Measurements from ENCODE around the gene TMEM219. TPM values are rescaled to one million over a fixed set of nuclear protein-coding genes. Genes with fewer than 3 reads are reported as not detected.
"Not testable (repeated sequence)": the region's sequence is repeated elsewhere in the genome, so short reads cannot be mapped to it uniquely, and the experiment has no call there.

TMEM219 gene
- polyA plus RNA-seq, 5 donors = 94.6 to 126 (median 108) TPM

DNA sequence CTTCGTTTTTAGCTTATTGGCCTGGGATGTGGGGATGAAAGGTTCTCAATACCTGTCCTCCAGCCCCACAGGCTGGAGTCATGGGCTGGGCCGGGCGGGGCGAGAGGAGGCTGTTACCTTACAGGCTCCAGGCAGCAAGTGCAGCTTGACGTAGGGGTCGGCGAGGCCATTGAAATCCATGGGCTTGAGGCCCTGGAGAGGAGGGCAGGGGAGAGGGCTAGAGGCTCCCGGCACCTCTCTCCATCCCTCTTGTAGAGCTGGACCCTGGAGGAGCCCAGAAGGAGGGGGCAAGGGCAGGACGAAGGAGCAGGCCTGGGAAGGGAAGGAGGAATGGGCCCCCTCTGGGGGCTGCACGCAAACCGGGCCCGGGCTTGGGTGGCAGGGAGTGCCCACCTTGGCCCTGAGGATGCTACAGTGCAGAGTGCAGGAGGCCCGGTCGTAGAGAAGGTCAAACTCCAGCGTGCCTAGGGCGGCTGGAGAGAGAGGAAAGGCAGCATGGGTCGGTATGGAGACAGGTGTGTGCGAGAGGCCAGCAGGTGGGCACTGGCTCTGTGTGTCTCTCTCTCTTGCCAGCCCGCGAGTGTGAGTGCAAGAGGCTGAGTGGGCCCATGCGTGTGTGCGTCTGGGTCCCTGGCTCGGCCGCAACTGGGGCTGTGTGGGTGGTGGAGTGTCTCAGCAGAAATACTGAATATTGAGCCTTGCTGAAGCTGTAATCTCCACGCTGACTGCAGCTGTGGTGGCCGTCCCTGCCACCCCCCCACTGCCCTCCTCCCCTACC is 47.4 kb downstream of the TMEM219 start:
- no peak for DNase-seq

DNA sequence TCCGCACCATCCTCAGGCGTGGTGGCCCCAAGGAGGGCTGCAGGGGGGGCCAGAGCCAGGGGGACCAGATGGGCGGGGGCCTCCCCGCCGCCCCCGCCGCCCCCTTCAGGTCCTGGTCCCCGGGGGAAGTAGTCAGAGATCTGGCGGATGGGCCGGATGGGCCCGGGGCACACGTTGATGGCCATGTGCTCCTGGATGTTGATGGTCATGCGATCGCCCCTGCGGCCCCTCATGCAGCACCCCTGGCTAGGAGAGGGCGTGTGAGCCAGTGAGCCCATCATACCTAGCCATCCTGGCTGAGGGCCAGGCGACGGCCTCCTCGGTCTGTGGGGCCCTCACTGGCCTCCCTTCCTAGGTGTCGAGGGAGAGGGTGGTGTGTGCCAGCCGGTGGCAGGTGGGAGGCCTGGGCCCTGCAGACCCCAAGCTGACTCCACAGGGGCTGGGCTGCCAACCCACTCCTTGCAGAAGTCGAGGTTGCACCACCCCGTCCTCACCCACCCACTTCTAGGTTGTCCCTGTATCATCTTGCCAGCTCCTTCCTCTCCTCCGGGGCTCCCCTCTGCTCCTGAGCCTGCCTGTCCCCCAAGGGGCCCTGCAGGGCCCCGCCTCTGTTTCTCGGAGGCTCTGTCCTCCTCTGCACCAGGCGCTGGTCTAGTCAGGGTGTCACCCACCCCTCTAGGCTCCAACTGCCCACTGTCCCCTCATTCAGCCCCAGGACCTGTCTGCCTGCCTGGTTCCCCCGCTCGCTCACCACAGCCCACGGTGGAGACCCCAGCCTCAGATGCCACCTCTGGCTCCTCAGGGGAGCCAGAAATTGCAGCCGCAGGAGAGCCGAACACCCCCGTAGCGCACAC is 48.3 kb downstream of the TMEM219 start:
- DNase-seq = no peak

DNA sequence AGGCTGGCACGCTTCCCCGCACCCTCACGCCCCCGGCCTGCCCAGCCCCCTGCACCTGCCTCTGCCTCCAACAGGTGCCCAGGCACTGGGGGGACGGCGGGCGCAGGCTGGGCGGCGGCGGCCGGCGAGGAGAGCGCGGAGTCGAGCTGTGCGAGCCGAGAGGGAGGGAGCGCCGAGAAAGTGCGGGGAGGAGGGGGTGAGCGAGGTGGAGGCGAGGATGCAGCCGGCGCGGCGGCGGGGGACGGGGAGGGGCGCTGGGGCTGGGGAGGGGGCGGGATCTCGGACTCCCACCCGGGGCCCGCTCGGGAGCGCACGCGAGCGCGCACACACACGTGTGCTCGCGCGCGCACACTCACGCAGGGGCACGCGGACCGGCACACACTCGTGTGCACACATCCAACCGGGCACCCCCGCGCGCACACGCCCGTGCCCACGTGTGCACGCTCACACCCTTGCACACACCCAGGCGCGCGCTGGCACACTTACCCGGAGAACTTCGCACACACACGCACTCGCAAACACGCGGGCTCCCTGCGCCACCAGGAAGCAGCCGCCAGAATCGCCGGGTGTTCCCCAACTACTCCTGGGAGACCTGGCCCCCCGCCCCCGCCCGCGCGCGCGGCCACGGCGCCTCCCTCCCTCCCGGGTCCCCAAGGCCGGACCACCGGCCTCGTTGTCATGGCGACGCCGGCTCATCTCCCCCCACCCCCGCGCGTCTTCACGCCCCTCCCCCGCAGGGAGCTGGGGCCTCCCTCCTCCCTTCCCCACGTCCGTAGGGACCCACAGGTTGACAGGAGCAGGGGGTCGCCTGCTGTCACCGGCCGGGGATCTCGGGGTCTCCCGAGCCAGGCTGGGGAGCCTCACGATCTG is 49.2 kb downstream of the TMEM219 start, which contains the start of gene DOC2A:
DOC2A (minus strand) TSS at position 184 of the 870 bp plus-strand sequence. CDS start 805 bp downstream, outside the sequence.
- no peak for DNase-seq

DNA sequence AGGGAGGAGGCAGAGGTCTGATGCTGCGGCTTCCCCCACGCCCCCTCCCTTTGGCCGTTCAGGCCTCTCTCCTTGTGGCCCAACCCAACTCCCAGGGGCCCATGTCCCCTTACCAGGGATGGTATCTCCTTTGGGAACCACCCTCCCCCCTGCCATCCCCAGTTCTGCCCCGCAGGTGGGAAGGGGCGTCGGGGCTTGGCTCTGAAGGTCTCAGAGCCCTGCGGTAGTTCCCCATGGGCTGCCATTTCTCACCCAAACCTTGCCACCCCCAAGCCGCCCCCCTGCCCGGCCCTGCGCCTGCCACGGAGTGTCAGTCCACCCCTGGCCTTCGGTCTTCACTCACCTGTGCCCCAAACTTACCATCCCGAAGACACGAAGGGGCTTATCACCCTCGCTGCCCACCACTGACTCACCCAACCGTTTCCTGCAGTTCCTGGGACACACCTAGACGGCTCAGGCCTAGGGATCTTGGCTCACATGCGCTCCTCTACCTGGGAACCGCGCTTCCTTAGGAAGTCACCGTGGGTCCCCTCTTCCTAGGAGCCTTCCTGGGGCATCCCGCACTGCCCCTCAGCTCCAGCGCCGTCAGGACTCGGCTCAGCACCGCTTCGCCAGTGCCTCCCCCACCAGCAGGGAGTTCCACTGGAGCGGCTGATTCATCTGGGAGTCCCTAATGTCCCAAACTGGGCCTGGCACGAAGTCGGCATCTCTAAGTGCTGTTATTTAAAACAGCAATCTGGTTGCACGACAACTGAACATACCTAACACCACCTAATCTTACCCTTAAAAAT is 50.0 kb downstream of the TMEM219 start:
- DNase-seq = no peak

GRCh38 chr16:30012598-30012997 is 50.7 kb downstream of the TMEM219 start:
- not testable (repeated sequence) for DNase-seq

GRCh38 chr16:30015450-30015849 is 53.6 kb downstream of the TMEM219 start:
- not testable (repeated sequence) for DNase-seq

- DNase-seq = no peak
Measured at GRCh38 chr16:30016555-30017276, 54.8 kb downstream of the TMEM219 start.

GRCh38 chr16:30017277-30017656 is 55.4 kb downstream of the TMEM219 start:
- DNase-seq = no peak

- not testable (repeated sequence) for DNase-seq
Measured at GRCh38 chr16:30017937-30018336, 56.1 kb downstream of the TMEM219 start.

DNA sequence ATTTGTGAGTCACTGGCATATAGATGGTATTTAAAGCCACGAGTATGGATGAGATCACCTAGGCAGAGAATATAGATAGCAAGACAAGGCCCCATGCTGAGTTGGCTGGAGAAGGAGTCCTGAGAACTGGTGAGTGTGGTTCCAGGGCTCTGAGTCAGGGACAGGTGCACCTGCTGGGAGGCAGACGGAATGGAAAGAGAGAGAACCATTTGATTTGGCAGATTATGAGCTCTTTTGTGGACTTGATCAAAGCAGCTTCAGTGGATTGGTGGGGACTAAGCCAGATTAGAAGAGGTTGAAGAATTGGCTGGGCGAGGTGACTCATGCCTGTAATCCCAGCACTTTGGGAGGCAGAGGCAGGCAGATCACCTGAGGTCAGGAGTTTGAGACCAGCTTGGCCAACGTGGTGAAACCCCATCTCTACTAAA is 56.9 kb downstream of the TMEM219 start:
- DNase-seq = no peak

Other genes with a start within 250 kb of the TMEM219 start
- gene C16orf54, start 216.1 kb upstream of the TMEM219 start, polyA plus RNA-seq (ENCODE audit: insufficient read depth in 1 of 5, insufficient read length in 5 of 5, low replicate concordance in 1 of 5) = under 1 TPM; 0.43 to 0.78 (median 0.62) TPM
- gene ZG16, start 183.8 kb upstream of the TMEM219 start, polyA plus RNA-seq (ENCODE audit: insufficient read depth in 1 of 5, insufficient read length in 5 of 5, low replicate concordance in 1 of 5) = under 1 TPM in 4 of 5 donors, not detected in 1; 0.04 to 0.18 (median 0.12) TPM
- 10 to 100 TPM; 51.0 to 84.4 (median 73.4) TPM for gene KIF22, start 171.3 kb upstream of the TMEM219 start, polyA plus RNA-seq (ENCODE audit: insufficient read depth in 1 of 5, insufficient read length in 5 of 5, low replicate concordance in 1 of 5)
- gene MAZ, start 155.6 kb upstream of the TMEM219 start, polyA plus RNA-seq (ENCODE audit: insufficient read depth in 1 of 5, insufficient read length in 5 of 5, low replicate concordance in 1 of 5) = 100 to 1,000 TPM; 231 to 333 (median 262) TPM
- gene PRRT2, start 149.9 kb upstream of the TMEM219 start, polyA plus RNA-seq (ENCODE audit: insufficient read depth in 1 of 5, insufficient read length in 5 of 5, low replicate concordance in 1 of 5) = 10 to 100 TPM; 10.4 to 16.1 (median 12.8) TPM
- 10 to 100 TPM; 26.4 to 46.3 (median 31.3) TPM for gene PAGR1, start 145.9 kb upstream of the TMEM219 start, polyA plus RNA-seq (ENCODE audit: insufficient read depth in 1 of 5, insufficient read length in 5 of 5, low replicate concordance in 1 of 5)
- gene MVP, start 141.6 kb upstream of the TMEM219 start, polyA plus RNA-seq (ENCODE audit: insufficient read depth in 1 of 5, insufficient read length in 5 of 5, low replicate concordance in 1 of 5) = 10 to 100 TPM in 4 of 5 donors, 1 to 10 TPM in 1; 9.6 to 23.1 (median 14.0) TPM
- gene CDIPT, start 98.9 kb upstream of the TMEM219 start, polyA plus RNA-seq (ENCODE audit: insufficient read depth in 1 of 5, insufficient read length in 5 of 5, low replicate concordance in 1 of 5) = 10 to 100 TPM; 62.4 to 94.6 (median 84.3) TPM
- gene SEZ6L2, start 62.5 kb upstream of the TMEM219 start, polyA plus RNA-seq (ENCODE audit: insufficient read depth in 1 of 5, insufficient read length in 5 of 5, low replicate concordance in 1 of 5) = 1 to 10 TPM; 4.1 to 7.8 (median 5.2) TPM
- under 1 TPM; 0.41 to 0.94 (median 0.63) TPM for gene ASPHD1, start 61.6 kb upstream of the TMEM219 start, polyA plus RNA-seq (ENCODE audit: insufficient read depth in 1 of 5, insufficient read length in 5 of 5, low replicate concordance in 1 of 5)
- gene KCTD13, start 35.9 kb upstream of the TMEM219 start, polyA plus RNA-seq (ENCODE audit: insufficient read depth in 1 of 5, insufficient read length in 5 of 5, low replicate concordance in 1 of 5) = 10 to 100 TPM; 13.8 to 22.9 (median 21.4) TPM
- 10 to 100 TPM; 42.8 to 66.2 (median 54.0) TPM for gene TAOK2, start 11.8 kb downstream of the TMEM219 start, polyA plus RNA-seq (ENCODE audit: insufficient read depth in 1 of 5, insufficient read length in 5 of 5, low replicate concordance in 1 of 5)
- 10 to 100 TPM; 16.8 to 22.5 (median 19.8) TPM for gene HIRIP3, start 33.5 kb downstream of the TMEM219 start, polyA plus RNA-seq (ENCODE audit: insufficient read depth in 1 of 5, insufficient read length in 5 of 5, low replicate concordance in 1 of 5)
- 10 to 100 TPM; 45.5 to 70.9 (median 48.1) TPM for gene INO80E, start 34.2 kb downstream of the TMEM219 start, polyA plus RNA-seq (ENCODE audit: insufficient read depth in 1 of 5, insufficient read length in 5 of 5, low replicate concordance in 1 of 5)
- 1 to 10 TPM; 1.4 to 5.3 (median 3.8) TPM for gene DOC2A, start 48.9 kb downstream of the TMEM219 start, polyA plus RNA-seq (ENCODE audit: insufficient read depth in 1 of 5, insufficient read length in 5 of 5, low replicate concordance in 1 of 5)
- not detected for gene C16orf92, start 61.1 kb downstream of the TMEM219 start, polyA plus RNA-seq (ENCODE audit: insufficient read depth in 1 of 5, insufficient read length in 5 of 5, low replicate concordance in 1 of 5)
- gene TLCD3B, start 69.2 kb downstream of the TMEM219 start, polyA plus RNA-seq (ENCODE audit: insufficient read depth in 1 of 5, insufficient read length in 5 of 5, low replicate concordance in 1 of 5) = under 1 TPM; 0.66 to 0.97 (median 0.79) TPM
- 100 to 1,000 TPM; 251 to 539 (median 362) TPM for gene ALDOA, start 103.7 kb downstream of the TMEM219 start, polyA plus RNA-seq (ENCODE audit: insufficient read depth in 1 of 5, insufficient read length in 5 of 5, low replicate concordance in 1 of 5)
- 10 to 100 TPM; 60.9 to 90.8 (median 68.7) TPM for gene PPP4C, start 113.9 kb downstream of the TMEM219 start, polyA plus RNA-seq (ENCODE audit: insufficient read depth in 1 of 5, insufficient read length in 5 of 5, low replicate concordance in 1 of 5)
- gene TBX6, start 129.8 kb downstream of the TMEM219 start, polyA plus RNA-seq (ENCODE audit: insufficient read depth in 1 of 5, insufficient read length in 5 of 5, low replicate concordance in 1 of 5) = 1 to 10 TPM in 4 of 5 donors, under 1 TPM in 1; 0.85 to 2.0 (median 1.3) TPM
- gene YPEL3, start 134.1 kb downstream of the TMEM219 start, polyA plus RNA-seq (ENCODE audit: insufficient read depth in 1 of 5, insufficient read length in 5 of 5, low replicate concordance in 1 of 5) = 10 to 100 TPM; 49.0 to 73.2 (median 55.0) TPM
- 10 to 100 TPM; 11.0 to 18.4 (median 15.6) TPM for gene GDPD3, start 151.5 kb downstream of the TMEM219 start, polyA plus RNA-seq (ENCODE audit: insufficient read depth in 1 of 5, insufficient read length in 5 of 5, low replicate concordance in 1 of 5)
- 100 to 1,000 TPM in 4 of 5 donors, 10 to 100 TPM in 1; 98.2 to 120 (median 114) TPM for gene MAPK3, start 161.1 kb downstream of the TMEM219 start, polyA plus RNA-seq (ENCODE audit: insufficient read depth in 1 of 5, insufficient read length in 5 of 5, low replicate concordance in 1 of 5)
- gene CORO1A, start 221.5 kb downstream of the TMEM219 start, polyA plus RNA-seq (ENCODE audit: insufficient read depth in 1 of 5, insufficient read length in 5 of 5, low replicate concordance in 1 of 5) = 10 to 100 TPM; 14.0 to 27.0 (median 17.9) TPM
- gene BOLA2B, start 231.6 kb downstream of the TMEM219 start, polyA plus RNA-seq (ENCODE audit: insufficient read depth in 1 of 5, insufficient read length in 5 of 5, low replicate concordance in 1 of 5) = 10 to 100 TPM; 13.1 to 37.9 (median 20.1) TPM
- gene SLX1A, start 231.8 kb downstream of the TMEM219 start, polyA plus RNA-seq (ENCODE audit: insufficient read depth in 1 of 5, insufficient read length in 5 of 5, low replicate concordance in 1 of 5) = 10 to 100 TPM; 12.7 to 28.5 (median 21.3) TPM
- 10 to 100 TPM in 4 of 5 donors, 1 to 10 TPM in 1; 7.7 to 14.7 (median 10.4) TPM for gene SULT1A3, start 237.2 kb downstream of the TMEM219 start, polyA plus RNA-seq (ENCODE audit: insufficient read depth in 1 of 5, insufficient read length in 5 of 5, low replicate concordance in 1 of 5)